H7 (cell line): ENCODE results near the gene DDIAS. TPM values are rescaled to one million over a fixed set of nuclear protein-coding genes. Genes with fewer than 3 reads are reported as not detected.
"Not testable (repeated sequence)": the region's sequence is repeated elsewhere in the genome, so short reads cannot be mapped to it uniquely, and the experiment has no call there.

Experiments used
- DNase-seq: peaks from one replicate; pipeline ENCODE4 v3.0.0; 2012
- H3K27me3 ChIP-seq: 2 replicates; pipeline ENCODE4 v1.6.0; 2011; ENCODE audit warnings: mild to moderate bottlenecking, low read length; ENCODE audit not compliant: control insufficient read depth, insufficient read depth
- H3K36me3 ChIP-seq: replicated peaks from 2 replicates; pipeline ENCODE4 v1.5.1; 2011; ENCODE audit warnings: low read length; ENCODE audit not compliant: control insufficient read depth, insufficient read depth
- H3K4me3 ChIP-seq: 2 replicates; pipeline ENCODE4 v1.5.1; 2011; ENCODE audit warnings: low read depth, mild to moderate bottlenecking, control low read depth, low read length, moderate library complexity; ENCODE audit not compliant: insufficient read depth
- total RNA-seq: library from RNA; depleted of rRNA; stranded (reverse); fragments of >200 nt; shearing (Covaris generic); gene quantifications from 2 replicates; pipeline ENCODE4 v1.2.3, GENCODE V29; 2014; rRNA removed

The DDIAS gene, protein sequence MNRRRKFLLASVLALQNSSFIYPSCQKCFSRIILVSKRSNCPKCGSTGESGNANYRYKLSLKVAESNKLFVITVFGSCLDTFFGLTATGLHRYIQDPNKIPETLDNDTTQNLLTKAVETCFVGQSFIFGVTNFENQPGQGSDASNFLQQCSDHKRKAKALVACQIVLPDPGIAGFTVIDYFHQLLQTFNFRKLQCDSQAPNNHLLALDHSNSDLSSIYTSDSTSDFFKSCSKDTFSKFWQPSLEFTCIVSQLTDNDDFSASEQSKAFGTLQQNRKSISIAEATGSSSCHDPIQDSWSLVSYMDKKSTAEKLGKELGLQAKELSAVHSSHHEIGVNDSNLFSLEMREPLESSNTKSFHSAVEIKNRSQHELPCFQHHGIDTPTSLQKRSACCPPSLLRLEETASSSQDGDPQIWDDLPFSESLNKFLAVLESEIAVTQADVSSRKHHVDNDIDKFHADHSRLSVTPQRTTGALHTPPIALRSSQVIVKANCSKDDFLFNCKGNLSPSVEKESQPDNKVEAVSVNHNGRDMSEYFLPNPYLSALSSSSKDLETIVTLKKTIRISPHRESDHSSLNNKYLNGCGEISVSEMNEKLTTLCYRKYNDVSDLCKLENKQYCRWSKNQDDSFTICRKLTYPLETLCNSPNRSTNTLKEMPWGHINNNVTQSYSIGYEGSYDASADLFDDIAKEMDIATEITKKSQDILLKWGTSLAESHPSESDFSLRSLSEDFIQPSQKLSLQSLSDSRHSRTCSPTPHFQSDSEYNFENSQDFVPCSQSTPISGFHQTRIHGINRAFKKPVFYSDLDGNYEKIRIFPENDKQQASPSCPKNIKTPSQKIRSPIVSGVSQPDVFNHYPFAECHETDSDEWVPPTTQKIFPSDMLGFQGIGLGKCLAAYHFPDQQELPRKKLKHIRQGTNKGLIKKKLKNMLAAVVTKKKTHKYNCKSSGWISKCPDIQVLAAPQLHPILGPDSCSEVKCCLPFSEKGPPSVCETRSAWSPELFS
- 29.4 and 37.3 TPM in 2 replicates for total RNA-seq

DNA sequence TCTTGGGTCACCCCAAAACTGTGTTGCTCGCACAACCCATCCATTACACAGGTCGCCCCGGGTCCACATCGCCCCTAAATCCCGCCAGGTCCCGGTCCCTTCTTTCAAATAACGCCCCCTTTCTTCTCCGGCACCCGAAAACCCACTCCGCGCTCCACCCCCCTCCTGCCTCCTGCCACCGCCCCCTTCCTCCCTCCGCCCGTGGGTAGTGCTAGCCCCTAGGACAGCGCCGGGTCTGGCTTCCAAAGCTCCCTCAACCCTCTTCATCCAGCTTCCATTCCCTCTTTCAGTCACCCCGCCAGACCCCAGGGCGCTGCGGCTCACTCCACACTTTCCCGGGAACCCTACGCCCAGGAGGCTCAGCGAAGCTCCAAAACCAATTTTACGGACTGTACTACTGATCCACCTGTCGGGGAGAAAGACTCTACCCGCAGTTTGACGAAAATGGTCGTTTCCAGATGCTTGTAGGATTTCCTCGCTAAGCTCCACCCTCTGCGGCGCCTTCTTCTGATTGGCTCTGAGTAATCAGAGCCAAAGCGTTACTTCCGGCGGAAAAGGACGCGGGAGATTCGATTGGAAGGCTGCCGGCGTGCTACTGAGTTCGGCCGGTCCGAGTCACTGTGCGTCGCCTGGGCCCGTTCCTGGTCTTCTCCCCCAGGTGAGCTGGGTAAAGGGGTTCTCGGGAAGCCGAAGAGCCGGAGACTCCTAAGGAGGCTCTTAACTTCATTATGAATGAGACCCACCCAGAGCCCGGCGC, at the start of gene DDIAS:
Gene DDIAS, plus strand, starts transcription at position 572 of the 757 bp plus-strand sequence. CDS start 13,003 bp downstream, outside the sequence.
- Histone ChIP-seq H3K36me3 (no peaks in the 10 kb centered on the region), H3K27me3 (no peaks in the 10 kb centered on the region), H3K4me3 (peak within 1 kb of the TSS; percentile 77)
- DNase-seq = peak; percentile 86

DNA sequence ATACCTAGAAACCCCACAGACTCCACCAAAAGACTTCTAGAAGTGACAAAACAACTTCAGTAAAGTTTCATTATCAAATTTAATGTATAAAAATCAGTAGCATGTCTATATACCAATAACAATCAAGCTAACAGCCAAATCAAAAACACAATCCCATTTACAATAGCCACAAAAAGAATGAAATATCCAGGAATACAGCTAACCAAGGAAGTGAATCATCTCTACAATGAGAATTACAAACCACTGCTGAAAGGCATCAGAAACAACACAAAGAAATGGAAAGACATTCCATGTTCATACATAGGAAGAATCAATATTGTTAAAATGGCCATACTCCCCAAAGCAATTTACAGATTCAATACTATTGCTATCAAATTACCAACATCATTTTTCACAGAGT, 47.3 kb upstream of the DDIAS start:
- Histone ChIP-seq H3K36me3 (no peaks in the 10 kb centered on the region), H3K27me3 (no peaks in the 10 kb centered on the region), H3K4me3 (no peak overlapping the region)
- DNase-seq = no peak

DNA sequence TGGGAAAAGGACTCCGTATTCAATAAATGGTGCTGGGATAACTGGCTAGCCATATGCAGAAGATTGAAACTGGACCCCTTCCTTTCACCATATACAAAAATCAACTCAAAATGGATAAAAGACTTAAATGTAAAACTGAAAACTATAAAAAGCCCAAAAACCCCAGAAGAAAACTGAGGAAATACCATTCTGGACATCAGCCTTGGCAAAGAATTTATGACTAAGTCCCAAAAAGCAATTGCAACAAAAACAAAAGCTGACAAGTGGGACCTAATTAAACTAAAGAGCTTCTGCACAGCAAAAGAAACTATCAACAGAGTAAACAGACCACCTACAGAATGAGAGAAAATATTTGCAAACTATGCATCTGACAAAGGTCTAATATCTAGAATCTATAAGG, 46.6 kb upstream of the DDIAS start:
- H3K4me3 ChIP-seq, H3K27me3 ChIP-seq, H3K36me3 ChIP-seq, DNase-seq: not testable (repeated sequence)

DNA sequence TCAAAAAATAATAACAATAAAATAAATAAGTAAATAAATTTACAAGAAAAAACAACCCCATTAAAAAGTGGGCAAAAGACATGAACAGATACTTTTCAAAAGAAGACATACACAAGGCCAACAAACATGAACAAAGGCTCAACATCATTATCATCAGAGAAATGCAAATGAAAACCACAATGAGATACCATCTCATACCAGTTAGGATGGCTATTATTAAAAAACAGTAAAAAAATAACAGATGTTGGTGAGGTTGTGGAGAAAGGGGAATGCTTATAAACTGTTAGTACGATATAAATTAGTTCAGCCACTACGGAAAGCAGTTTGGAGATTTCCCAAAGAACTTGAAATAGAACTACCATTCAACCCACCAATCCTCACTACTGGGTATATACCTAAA, 45.9 kb upstream of the DDIAS start:
- no peak for DNase-seq
- H3K27me3 ChIP-seq = no peaks in the 10 kb centered on the region
- H3K4me3 ChIP-seq = no peak overlapping the region
- no peaks in the 10 kb centered on the region for H3K36me3 ChIP-seq

DNA sequence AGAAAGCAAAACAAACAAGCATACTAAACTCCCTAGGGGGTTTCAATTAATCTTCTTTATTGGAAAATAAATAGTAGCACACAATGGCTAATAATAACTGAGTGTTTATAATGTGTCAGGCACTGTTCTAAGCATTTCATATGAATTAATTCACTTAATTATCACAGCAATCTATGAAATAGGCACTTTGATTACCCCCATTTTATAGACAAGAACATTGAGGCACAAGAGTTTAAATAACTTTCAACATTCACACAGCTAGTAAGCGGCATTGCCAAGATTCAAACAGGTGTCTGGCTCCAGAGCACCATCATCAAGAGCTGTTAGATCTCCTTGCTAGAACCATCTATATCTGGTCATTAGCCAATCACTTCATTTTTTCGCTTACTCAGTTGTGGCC, 44.4 kb upstream of the DDIAS start:
- no peaks in the 10 kb centered on the region for H3K27me3 ChIP-seq
- H3K36me3 ChIP-seq = no peaks in the 10 kb centered on the region
- H3K4me3 ChIP-seq = no peak overlapping the region
- DNase-seq = no peak

DNA sequence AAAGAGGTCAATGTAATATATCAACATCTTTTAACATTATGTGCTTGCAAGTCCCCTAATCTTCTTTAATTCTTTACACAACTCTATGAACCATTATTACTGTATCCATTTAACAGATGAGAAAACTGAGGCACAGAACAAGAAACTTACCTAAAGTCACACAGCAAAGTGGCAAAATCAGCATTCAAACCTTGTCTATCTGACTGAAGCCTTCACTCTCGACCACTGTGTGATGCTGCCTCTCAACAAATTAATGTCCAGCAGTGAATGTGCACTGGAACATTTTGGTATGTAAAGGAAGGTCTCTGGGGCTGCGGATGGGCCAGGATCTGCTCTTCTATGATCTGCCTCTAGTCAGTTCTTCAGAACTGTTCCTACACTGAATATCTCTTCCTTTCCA, 43.4 kb upstream of the DDIAS start:
- Histone ChIP-seq H3K27me3 (no peaks in the 10 kb centered on the region), H3K36me3 (no peaks in the 10 kb centered on the region), H3K4me3 (no peak overlapping the region)
- DNase-seq = no peak

DNA sequence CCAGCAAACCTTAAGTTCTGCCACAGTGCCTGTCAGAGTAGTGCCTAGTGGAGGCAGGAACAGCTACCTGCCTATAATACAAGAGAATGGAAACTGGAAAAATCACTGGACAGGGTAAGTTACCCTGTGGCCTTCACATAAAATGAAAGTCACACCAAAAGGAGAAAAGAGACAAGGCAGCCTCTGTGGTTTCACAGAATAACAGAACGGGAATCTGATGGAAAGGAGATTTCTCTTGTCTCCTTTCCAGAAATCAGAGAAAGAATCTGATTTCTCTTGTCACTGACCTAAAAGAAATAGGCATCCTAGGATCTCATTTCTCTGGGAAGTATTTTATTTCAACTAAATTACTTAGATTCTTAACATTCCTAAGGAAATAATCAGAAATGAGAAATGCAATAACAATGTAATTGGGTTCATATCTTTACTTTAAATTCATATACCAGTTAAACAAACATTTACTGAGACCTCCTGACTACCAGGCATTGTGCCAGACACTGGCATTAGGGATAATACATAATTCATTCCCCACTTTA, 42.9 kb upstream of the DDIAS start:
- Histone ChIP-seq H3K4me3 (no peak overlapping the region), H3K27me3 (no peaks in the 10 kb centered on the region), H3K36me3 (no peaks in the 10 kb centered on the region)
- no peak for DNase-seq

DNA sequence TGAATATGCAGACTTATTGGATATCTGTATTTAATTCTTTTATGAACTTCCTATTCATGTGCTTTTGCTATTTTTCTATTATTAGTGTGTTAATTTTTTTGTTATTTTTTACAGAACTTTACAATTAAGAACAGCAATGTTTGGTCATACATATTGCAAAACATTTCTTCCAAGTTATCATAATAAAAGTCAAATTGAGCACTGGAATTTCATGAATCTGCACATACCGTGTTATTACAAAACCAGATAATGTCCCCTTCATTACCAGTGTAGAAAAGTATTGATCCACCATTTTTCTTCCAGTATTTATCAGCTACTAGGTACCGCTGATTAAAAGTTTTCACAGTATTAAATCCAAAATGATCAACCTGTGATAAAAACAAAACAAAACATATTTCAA, 41.8 kb upstream of the DDIAS start:
- DNase-seq = no peak
- Histone ChIP-seq H3K27me3 (no peaks in the 10 kb centered on the region), H3K36me3 (no peaks in the 10 kb centered on the region), H3K4me3 (no peak overlapping the region)

DNA sequence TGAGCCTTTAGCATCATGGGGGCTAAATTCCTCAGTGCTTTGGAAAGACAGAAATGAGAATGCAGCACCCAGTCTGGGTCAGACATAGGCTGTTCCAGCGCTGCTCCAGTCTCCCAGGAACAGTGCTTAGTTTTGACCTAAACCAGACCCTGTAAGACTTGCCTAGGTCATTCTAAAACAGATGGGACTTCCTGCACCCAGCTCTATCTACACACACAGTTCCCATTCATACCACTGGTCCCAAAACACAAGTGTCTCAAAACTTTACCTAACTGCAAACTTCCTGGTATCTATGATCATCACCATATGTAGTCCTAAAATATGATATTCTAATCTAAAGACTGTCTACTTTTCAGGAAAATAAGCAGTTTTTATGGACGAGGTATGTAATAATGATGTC, 39.2 kb upstream of the DDIAS start:
- Histone ChIP-seq H3K36me3 (no peaks in the 10 kb centered on the region), H3K4me3 (no peak overlapping the region), H3K27me3 (no peaks in the 10 kb centered on the region)
- no peak for DNase-seq

DNA sequence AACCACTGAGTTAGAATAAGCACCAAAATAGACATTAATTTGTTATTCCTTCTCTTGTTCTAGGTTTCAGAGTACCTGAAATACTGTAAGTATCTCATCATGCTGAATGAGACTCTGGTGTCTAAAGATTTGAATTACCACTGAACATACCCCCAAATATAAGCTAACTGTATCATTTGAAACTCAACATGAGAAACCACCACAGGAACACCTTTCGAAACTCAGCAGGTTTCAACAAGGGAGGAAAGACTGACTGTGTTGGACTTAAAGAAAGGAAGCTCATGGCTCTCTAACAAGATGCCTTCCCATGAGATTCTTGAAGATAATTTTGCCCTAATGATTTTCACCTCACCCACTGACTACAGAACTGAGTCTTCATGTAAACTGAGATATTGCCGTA, 38.3 kb upstream of the DDIAS start:
- H3K4me3 ChIP-seq = no peak overlapping the region
- H3K36me3 ChIP-seq = no peaks in the 10 kb centered on the region
- no peak for DNase-seq
- H3K27me3 ChIP-seq = no peaks in the 10 kb centered on the region

DNA sequence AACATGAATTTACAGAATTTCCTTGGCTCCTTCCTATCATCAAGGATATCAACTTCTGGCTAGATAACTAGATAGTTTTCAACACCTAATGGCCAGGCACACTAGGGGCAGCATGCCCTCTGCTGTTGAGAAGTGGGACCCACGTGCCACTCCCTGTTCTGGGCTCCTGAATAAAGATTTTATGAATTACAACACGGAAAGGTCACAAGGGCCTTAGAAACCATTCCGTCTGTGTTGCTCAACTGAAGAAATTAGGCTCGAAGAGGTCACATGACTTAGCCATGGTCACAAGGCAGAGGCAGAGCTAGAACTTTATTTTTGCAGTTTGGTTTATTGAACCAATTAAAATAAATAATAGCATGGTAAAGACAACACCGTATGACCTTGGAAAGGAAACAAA, 37.3 kb upstream of the DDIAS start:
- no peak overlapping the region for H3K4me3 ChIP-seq
- no peaks in the 10 kb centered on the region for H3K36me3 ChIP-seq
- DNase-seq = peak; percentile 51
- no peaks in the 10 kb centered on the region for H3K27me3 ChIP-seq

DNA sequence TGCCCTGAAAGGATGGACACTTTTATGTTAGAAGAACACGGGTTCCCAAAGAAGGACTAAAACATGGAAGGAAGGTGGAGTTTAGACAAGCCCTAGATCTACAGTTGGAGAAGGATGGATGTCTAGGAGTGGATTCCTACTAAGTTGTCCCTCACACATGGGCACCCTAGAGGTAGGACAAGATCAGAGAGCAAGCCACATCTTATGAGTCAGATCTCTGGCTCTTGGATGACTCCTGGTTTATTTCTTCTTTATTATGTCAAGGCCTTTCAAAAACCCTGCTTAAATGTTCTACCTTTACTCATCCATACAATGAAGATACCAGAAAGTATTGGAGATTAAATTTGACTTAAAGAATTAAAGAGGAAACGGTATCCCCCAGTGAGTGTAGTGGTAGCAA, 35.7 kb upstream of the DDIAS start:
- Histone ChIP-seq H3K4me3 (no peak overlapping the region), H3K36me3 (no peaks in the 10 kb centered on the region), H3K27me3 (no peaks in the 10 kb centered on the region)
- no peak for DNase-seq

DNA sequence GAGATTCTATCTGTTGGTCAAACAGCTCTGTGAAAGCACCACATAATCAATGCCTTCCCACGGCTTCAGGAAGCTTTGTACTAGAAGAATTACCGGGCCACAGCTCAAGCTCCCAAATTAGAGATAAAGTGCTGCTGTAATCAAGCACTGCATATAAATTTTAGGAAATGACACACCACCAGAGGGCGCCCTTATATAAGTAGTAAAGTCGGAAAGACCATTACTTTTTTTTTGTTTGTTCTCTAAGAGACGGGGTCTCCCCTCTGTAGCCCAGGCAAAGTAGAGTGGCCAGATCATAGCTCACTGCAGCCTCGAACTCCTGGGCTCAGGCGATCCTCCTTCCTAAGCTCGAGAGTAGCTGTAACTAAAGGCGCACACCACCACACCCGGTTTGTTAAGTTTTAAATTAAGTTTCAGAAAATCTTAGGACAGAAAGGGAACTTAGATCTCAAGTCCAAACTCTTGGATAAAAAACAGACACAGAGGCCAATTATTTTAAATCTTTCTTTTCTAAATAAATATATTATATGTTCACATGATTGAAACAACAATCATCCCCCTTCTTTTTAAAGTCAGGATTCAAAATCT, 33.9 kb upstream of the DDIAS start:
- H3K4me3 ChIP-seq = no peak overlapping the region
- no peaks in the 10 kb centered on the region for H3K36me3 ChIP-seq
- DNase-seq = peak; percentile 65
- no peaks in the 10 kb centered on the region for H3K27me3 ChIP-seq

DNA sequence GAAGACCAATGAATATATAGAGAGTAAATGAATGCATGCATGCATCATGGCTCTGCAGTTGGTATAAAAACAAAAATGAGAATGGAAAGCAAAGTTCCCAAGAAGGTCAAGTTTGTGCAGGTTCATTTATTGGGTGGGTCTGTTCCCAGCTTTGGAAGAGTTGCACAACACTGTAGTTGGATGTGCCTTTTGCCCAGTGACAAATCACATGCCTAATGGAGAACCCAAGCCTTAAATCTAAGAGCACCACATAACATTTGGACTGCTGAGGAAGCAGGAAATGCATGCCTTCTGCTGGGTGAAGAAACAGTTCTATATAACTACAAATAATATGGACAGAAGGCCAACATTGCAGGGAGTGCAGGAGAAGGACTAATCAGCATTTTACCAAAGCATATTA, 31.9 kb upstream of the DDIAS start:
- H3K4me3 ChIP-seq = no peak overlapping the region

More for the DNA sequence above, 31.9 kb upstream of the DDIAS start:
- Histone ChIP-seq H3K36me3 (no peaks in the 10 kb centered on the region), H3K27me3 (no peaks in the 10 kb centered on the region)
- no peak for DNase-seq
